Hepatocyte (in vitro differentiated cells): Measurements from ENCODE around the gene STARD13. TPM values are rescaled to one million over a fixed set of nuclear protein-coding genes. Genes with fewer than 3 reads are reported as not detected.

Experiments used
- DNase-seq: peaks from one replicate; pipeline ENCODE4 v3.0.0-alpha.2; 2016; ENCODE audit warnings: low spot score
- H2AFZ ChIP-seq: fragments of 200-600 bp; sonication (generic); 2 replicates; pipeline ENCODE4 v1.6.0; 2016; ENCODE audit warnings: antibody characterized with exemption, mild to moderate bottlenecking
- H3K27ac ChIP-seq: fragments of 200-600 bp; sonication (generic); 2 replicates; pipeline ENCODE4 v1.5.1; 2016; ENCODE audit warnings: mild to moderate bottlenecking
- H3K27me3 ChIP-seq: fragments of 200-600 bp; sonication (generic); 2 replicates; pipeline ENCODE4 v1.6.1; 2016
- H3K36me3 ChIP-seq: fragments of 200-600 bp; sonication (generic); replicated peaks from 2 replicates; pipeline ENCODE4 v1.5.1; 2016; ENCODE audit warnings: low read depth; ENCODE audit not compliant: insufficient read depth
- H3K4me1 ChIP-seq: fragments of 200-600 bp; sonication (generic); 2 replicates; pipeline ENCODE4 v1.5.1; 2016; ENCODE audit warnings: mild to moderate bottlenecking, moderate library complexity; ENCODE audit not compliant: insufficient read depth
- H3K4me2 ChIP-seq: fragments of 200-600 bp; sonication (generic); 2 replicates; pipeline ENCODE4 v1.6.0; 2016
- H3K4me3 ChIP-seq: fragments of 200-600 bp; sonication (generic); 2 replicates; pipeline ENCODE4 v1.5.1; 2016; ENCODE audit warnings: mild to moderate bottlenecking
- H3K79me2 ChIP-seq: fragments of 200-600 bp; sonication (generic); 2 replicates; pipeline ENCODE4 v1.6.0; 2017; ENCODE audit warnings: mild to moderate bottlenecking
- H3K9me2 ChIP-seq: fragments of 200-600 bp; sonication (generic); replicated peaks from 2 replicates; pipeline ENCODE4 v1.6.0; 2017; ENCODE audit warnings: mild to moderate bottlenecking; ENCODE audit not compliant: insufficient read depth
- H3K9me3 ChIP-seq: fragments of 200-600 bp; sonication (generic); 2 replicates; pipeline ENCODE4 v1.5.1; 2016; ENCODE audit warnings: low read depth, mild to moderate bottlenecking
- H4K20me1 ChIP-seq: fragments of 200-600 bp; sonication (generic); 2 replicates; pipeline ENCODE4 v1.6.0; 2016; ENCODE audit warnings: mild to moderate bottlenecking; ENCODE audit not compliant: insufficient read depth, poor library complexity, severe bottlenecking
- EZH2 ChIP-seq: fragments of 200-600 bp; sonication (generic); IDR thresholded peaks from 2 replicates; pipeline ENCODE4 v1.6.1; 2016; ENCODE audit warnings: antibody characterized with exemption, mild to moderate bottlenecking, borderline replicate concordance
- EZH2phosphoT487 ChIP-seq: fragments of 200-600 bp; sonication (generic); IDR thresholded peaks from one replicate; pipeline ENCODE4 v1.6.1; 2018; ENCODE audit warnings: antibody characterized with exemption, mild to moderate bottlenecking, low read depth, moderate library complexity; ENCODE audit not compliant: unreplicated experiment, severe bottlenecking
- WGBS: methylation state at CpG from one replicate; pipeline ENCODE4 v1.1.6; 2016; ENCODE audit warnings: low lambda C conversion rate; ENCODE audit errors: missing lambda C conversion rate; 5-methylcytosine and 5-hydroxymethylcytosine counted together
- polyA plus RNA-seq: library from polyadenylated mRNA; unstranded; fragments of >200 nt; fragmentation: Nextera tagmentation; extraction: Ambion mirVana; gene quantifications from 2 replicates; pipeline ENCODE4 v1.2.1, GENCODE V29; 2016
- total RNA-seq: library from RNA; depleted of rRNA; stranded (reverse); fragments of >200 nt; gene quantifications from 2 replicates; pipeline ENCODE4 v1.2.3, GENCODE V29; 2014
- TF ChIP-seq, protein P1 (sequence below): fragments of 200-600 bp; sonication (generic); IDR thresholded peaks from 2 replicates; pipeline ENCODE4 v1.5.1; 2016; ENCODE audit warnings: antibody characterized with exemption, mild to moderate bottlenecking; ENCODE audit not compliant: poor library complexity

The STARD13 gene
- total and polyA plus RNA-seq, 2 experiments from 2014 or later = 5.4 to 13.5 TPM

DNA sequence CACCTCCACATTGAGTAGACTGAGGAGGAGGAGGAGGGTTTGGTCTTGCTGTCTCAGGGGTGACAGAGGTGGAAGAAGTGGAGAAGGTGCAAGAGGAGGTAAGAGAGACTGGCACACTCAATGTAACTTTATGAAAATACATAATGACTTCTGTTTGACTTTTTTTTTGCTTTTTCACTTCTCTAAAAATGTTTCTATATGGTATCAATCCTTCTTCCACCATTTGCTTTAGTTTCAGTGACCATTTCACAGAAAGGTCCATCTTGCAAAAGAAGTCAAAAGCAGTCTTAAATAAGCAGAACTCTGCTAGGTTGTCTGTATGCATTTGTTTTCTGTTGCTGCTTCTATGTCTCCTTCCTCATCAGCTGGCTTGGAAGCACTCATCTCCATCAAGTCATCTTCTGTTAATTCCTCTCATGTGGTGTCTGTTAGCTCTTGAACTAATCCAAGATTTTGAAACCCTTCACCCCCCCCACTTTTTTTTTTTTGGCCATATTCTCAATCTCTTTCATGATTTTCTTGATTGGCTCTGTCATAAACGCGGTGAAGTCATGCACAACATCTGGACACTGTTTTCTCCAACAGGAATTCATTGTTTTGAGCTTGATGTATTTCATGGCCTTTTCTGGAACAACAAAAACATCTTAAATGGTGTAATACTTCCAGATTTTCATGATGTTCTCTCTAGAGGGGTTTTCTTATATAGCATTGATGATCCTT lies 188.5 kb downstream of the STARD13 start:
- no peaks in the 10 kb centered on the region for H3K9me2 ChIP-seq
- H3K9me3 ChIP-seq = no peaks in the 10 kb centered on the region
- no peak for DNase-seq
- H3K4me2 ChIP-seq = no peak overlapping the region
- H2AFZ ChIP-seq = no peak overlapping the region
- TF ChIP-seq, protein P1, sequence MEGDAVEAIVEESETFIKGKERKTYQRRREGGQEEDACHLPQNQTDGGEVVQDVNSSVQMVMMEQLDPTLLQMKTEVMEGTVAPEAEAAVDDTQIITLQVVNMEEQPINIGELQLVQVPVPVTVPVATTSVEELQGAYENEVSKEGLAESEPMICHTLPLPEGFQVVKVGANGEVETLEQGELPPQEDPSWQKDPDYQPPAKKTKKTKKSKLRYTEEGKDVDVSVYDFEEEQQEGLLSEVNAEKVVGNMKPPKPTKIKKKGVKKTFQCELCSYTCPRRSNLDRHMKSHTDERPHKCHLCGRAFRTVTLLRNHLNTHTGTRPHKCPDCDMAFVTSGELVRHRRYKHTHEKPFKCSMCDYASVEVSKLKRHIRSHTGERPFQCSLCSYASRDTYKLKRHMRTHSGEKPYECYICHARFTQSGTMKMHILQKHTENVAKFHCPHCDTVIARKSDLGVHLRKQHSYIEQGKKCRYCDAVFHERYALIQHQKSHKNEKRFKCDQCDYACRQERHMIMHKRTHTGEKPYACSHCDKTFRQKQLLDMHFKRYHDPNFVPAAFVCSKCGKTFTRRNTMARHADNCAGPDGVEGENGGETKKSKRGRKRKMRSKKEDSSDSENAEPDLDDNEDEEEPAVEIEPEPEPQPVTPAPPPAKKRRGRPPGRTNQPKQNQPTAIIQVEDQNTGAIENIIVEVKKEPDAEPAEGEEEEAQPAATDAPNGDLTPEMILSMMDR = no peak
- no peak for TF ChIP-seq EZH2
- TF ChIP-seq EZH2phosphoT487 = no peak
- H3K4me3 ChIP-seq = no peak overlapping the region
- H3K27me3 ChIP-seq = no peaks in the 10 kb centered on the region
- H3K4me1 ChIP-seq = no peaks in the 10 kb centered on the region
- WGBS = 88% methylated on average over 2 of the region's 2 CpGs
- no peaks in the 10 kb centered on the region for H3K79me2 ChIP-seq
- H4K20me1 ChIP-seq = no peaks in the 10 kb centered on the region
- no peaks in the 10 kb centered on the region for H3K36me3 ChIP-seq
- no peak overlapping the region for H3K27ac ChIP-seq

DNA sequence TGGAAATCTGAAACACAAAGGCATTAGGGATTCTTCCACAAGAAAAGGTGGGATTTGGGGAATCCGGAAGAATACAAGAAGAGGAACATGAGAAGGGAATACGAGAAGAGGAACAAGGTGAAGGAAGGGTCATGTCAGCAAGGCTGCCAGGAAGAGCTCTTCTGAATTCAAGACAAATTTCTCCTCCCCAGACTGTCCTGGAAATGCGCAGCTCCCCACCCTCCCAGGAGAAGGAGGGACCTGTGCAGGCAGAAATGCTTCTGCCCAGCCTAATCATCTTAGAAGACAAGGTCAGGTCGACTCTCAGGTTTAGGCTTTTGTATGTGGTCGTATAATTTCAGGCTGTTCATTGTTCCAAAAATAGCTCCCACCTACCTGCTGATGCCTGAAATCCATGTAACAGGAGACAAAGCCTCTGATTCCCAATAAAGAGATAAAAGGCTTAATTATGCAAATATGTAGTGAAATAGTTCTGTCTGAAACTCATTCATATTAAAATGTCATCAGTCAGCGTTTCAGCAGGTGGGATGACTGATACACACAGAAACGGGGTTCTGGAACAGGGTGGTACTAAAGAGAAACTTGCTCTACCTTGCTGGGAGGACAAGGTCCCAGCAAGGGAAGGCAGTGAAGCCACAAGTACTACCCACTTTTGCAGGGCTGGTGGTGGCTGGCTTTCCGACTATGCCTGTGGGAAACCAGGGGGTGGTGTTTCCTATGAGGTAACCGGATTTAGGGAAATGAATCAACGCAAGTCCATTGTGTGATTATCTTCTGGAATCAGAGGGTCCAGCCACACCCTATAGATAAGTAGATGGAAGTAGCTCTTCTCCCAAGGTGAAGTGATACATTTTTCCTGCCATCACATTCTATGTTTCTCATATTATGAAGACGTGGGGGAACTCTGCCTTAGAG lies 193.2 kb downstream of the STARD13 start:
- Histone ChIP-seq H3K27me3 (no peaks in the 10 kb centered on the region), H4K20me1 (no peaks in the 10 kb centered on the region), H3K4me3 (no peak overlapping the region), H2AFZ (no peak overlapping the region), H3K9me3 (no peaks in the 10 kb centered on the region), H3K9me2 (no peaks in the 10 kb centered on the region), H3K4me1 (peaks cover 9% of the 10 kb centered on the region), H3K27ac (no peak overlapping the region), H3K4me2 (no peak overlapping the region), H3K36me3 (no peaks in the 10 kb centered on the region), H3K79me2 (no peaks in the 10 kb centered on the region)
- TF ChIP-seq EZH2phosphoT487 (no peak), EZH2 (no peak)
- TF ChIP-seq, protein P1 = no peak
- WGBS = 78% methylated on average over 11 of the region's 11 CpGs
- no peak for DNase-seq

DNA sequence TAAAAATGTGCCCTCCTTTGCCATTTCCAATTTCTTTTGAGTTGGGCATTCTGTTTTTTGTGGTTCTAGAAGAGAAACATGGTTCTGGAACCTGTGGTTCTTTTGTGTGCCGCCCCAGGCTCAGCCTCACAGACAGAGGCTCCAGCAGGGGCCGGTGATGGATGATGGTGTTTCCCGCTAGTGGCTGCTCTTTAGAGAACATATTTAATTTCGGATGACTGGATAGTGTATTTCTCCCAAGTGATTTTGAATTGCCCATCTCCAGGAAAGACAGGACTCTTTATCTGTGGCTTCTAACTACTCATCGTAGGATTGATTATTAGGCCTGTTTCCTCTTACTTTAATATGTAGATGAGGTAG lies 194.2 kb downstream of the STARD13 start:
- Histone ChIP-seq H3K9me3 (no peaks in the 10 kb centered on the region), H3K36me3 (no peaks in the 10 kb centered on the region), H3K27me3 (no peaks in the 10 kb centered on the region), H3K27ac (no peak overlapping the region), H4K20me1 (no peaks in the 10 kb centered on the region), H3K4me2 (no peak overlapping the region), H3K4me3 (no peak overlapping the region), H3K9me2 (no peaks in the 10 kb centered on the region), H3K4me1 (peaks cover 9% of the 10 kb centered on the region), H3K79me2 (no peaks in the 10 kb centered on the region), H2AFZ (no peak overlapping the region)
- TF ChIP-seq EZH2phosphoT487 (no peak), EZH2 (no peak)
- TF ChIP-seq, protein P1 = no peak
- no peak for DNase-seq
- 96% methylated on average over 5 of the region's 5 CpGs for WGBS
